ENCODE measurements around the gene PNPLA5. TPM values are rescaled to one million over a fixed set of nuclear protein-coding genes. Genes with fewer than 3 reads are reported as not detected.

PNPLA5 gene
- total and polyA plus RNA-seq, 2 of the 13 experiments (the other 11 are each of a cell fraction or from before 2014, with no cell fraction given): not detected

GRCh38 chr22:43867839-43868635, 23.8 kb downstream of the PNPLA5 start (continued):
- TF ChIP-seq ZNF674 (CRISPR knock-in tag; IDR thresholded peaks at IDR 0.05; ENCODE audit: low read depth) (no peak), ZC3H4 (CRISPR knock-in tag; IDR thresholded peaks at IDR 0.05; ENCODE audit: borderline replicate concordance) (no peak), ARNT2 (CRISPR knock-in tag; IDR thresholded peaks at IDR 0.05; ENCODE audit: low read depth) (0 out of 2 replicates have a peak, but pooled peaks have one; percentile 37), GRHL1 (CRISPR knock-in tag; conservative IDR thresholded peaks at IDR 0.05) (no peak), CREB1 (IDR thresholded peaks at IDR 0.05) (no peak), CREB1 (CRISPR knock-in tag; IDR thresholded peaks at IDR 0.05) (no peak), MAFK (conservative IDR thresholded peaks at IDR 0.05 in 1 of 2, IDR thresholded peaks at IDR 0.05 in 1 of 2; ENCODE audit: low read length in 2 of 2) (peak; percentile 59 to 63), ZNF709 (CRISPR knock-in tag; IDR thresholded peaks at IDR 0.05) (no peak), ZMYM2 (CRISPR knock-in tag; IDR thresholded peaks at IDR 0.05) (no peak), ZNF83 (CRISPR knock-in tag; IDR thresholded peaks at IDR 0.05; ENCODE audit: borderline replicate concordance) (peak; percentile 69; the same call in 1 of the 2 replicates), AFF4 (CRISPR knock-in tag; IDR thresholded peaks at IDR 0.05) (no peak), CENPT (CRISPR knock-in tag; IDR thresholded peaks at IDR 0.05; ENCODE audit: low read depth) (no peak), TERF1 (CRISPR knock-in tag; IDR thresholded peaks at IDR 0.05) (no peak), ZNF598 (CRISPR knock-in tag; IDR thresholded peaks at IDR 0.05; ENCODE audit: borderline replicate concordance) (no peak), MED1 (CRISPR knock-in tag; IDR thresholded peaks at IDR 0.05) (peak; percentile 42; the same call in 1 of the 2 replicates), ZNF720 (CRISPR knock-in tag; IDR thresholded peaks at IDR 0.05) (no peak), KLF6 (CRISPR knock-in tag; IDR thresholded peaks at IDR 0.05) (peak; percentile 94), ZNF33A (CRISPR knock-in tag; IDR thresholded peaks at IDR 0.05; ENCODE audit: borderline replicate concordance) (no peak), TSC22D2 (CRISPR knock-in tag; IDR thresholded peaks at IDR 0.05; ENCODE audit: borderline replicate concordance) (peak; percentile 91), KDM6A (CRISPR knock-in tag; IDR thresholded peaks at IDR 0.05; ENCODE audit: low read depth) (no peak), PRMT3 (CRISPR knock-in tag; IDR thresholded peaks at IDR 0.05; ENCODE audit: borderline replicate concordance, low read depth) (no peak), RBAK (CRISPR knock-in tag; IDR thresholded peaks at IDR 0.05) (no peak), NFIB (CRISPR knock-in tag; IDR thresholded peaks at IDR 0.05; ENCODE audit: borderline replicate concordance) (no peak), ZBTB20 (CRISPR knock-in tag; IDR thresholded peaks at IDR 0.05; ENCODE audit: borderline replicate concordance, low read depth) (no peak; the same call in 1 of the 2 replicates), ZFP1 (CRISPR knock-in tag; IDR thresholded peaks at IDR 0.05) (no peak)

All from HepG2 (cell line).